Breast epithelium (tissue), 4 donors: ENCODE results near the gene TXNRD1. TPM values are rescaled to one million over a fixed set of nuclear protein-coding genes. Genes with fewer than 3 reads are reported as not detected.

ENCODE experiments used
- DNase-seq, 2 donors: peaks; one replicate each; pipeline ENCODE4 v3.0.0-alpha.2; 2019; ENCODE audit warnings: low spot score in 2 of 2
- H3K27ac ChIP-seq, 2 donors: fragments of 200-600 bp; sonication (generic) in 1 of 2; one replicate each; pipeline ENCODE4 v1.5.1; 2016 to 2019; ENCODE audit warnings: mild to moderate bottlenecking in 1 of 2
- H3K27me3 ChIP-seq, 2 donors: fragments of 200-600 bp; sonication (generic) in 1 of 2; one replicate each; pipeline versions ENCODE4 v1.5.1 to v1.6.0; 2017 to 2019; ENCODE audit warnings: control low read depth in 1 of 2, mild to moderate bottlenecking in 1 of 2
- H3K36me3 ChIP-seq: fragments of 200-600 bp; one replicate; pipeline ENCODE4 v1.5.1; 2019
- H3K4me1 ChIP-seq, 2 donors: fragments of 200-600 bp; sonication (generic); one replicate each; pipeline ENCODE4 v1.5.1; 2016 to 2019; ENCODE audit warnings: control low read depth in 1 of 2
- H3K4me3 ChIP-seq, 3 donors: fragments of 200-600 bp; sonication (generic); 1 replicate in 2 of 3; 2 replicates in 1 of 3; pipeline ENCODE4 v1.5.1; 2016 to 2019; ENCODE audit warnings: mild to moderate bottlenecking in 3 of 3, moderate library complexity in 2 of 3
- H3K9me3 ChIP-seq, 2 donors: fragments of 200-600 bp; sonication (generic) in 1 of 2; one replicate each; pipeline ENCODE4 v1.5.1; 2016 to 2019; ENCODE audit warnings: control low read depth in 1 of 2
- POLR2A ChIP-seq: fragments of 450-650 bp; IDR thresholded peaks from one replicate; pipeline ENCODE4 v1.6.1; 2016; ENCODE audit warnings: antibody characterized with exemption, mild to moderate bottlenecking, moderate library complexity
- POLR2AphosphoS5 ChIP-seq, 3 donors: sonication (generic); formaldehyde crosslinking; IDR thresholded peaks; one replicate each; pipeline ENCODE4 v1.6.1; 2017; ENCODE audit warnings: antibody characterized with exemption in 3 of 3
- intact Hi-C: fragments of 100-400 bp; cut with DNase I; formaldehyde crosslinking; loops from one replicate; pipeline ENCODE4 v1.15.1; 2023; ENCODE audit warnings: low total_unique reads
- total RNA-seq, 3 donors: library from RNA; depleted of rRNA; stranded (reverse); fragments of >200 nt; gene quantifications; one replicate each; pipeline ENCODE4 v1.1.0, GENCODE V29; 2016
- TF ChIP-seq, protein P1 (sequence below), 3 donors: fragments of 450-650 bp; IDR thresholded peaks; one replicate each; pipeline ENCODE4 v1.5.1; 2016 to 2017; ENCODE audit warnings: antibody characterized with exemption in 3 of 3, mild to moderate bottlenecking in 3 of 3, moderate library complexity in 3 of 3

Gene TXNRD1
- total RNA-seq, 3 donors from 2014 or later = 60.2 to 137 (median 103) TPM

DNA sequence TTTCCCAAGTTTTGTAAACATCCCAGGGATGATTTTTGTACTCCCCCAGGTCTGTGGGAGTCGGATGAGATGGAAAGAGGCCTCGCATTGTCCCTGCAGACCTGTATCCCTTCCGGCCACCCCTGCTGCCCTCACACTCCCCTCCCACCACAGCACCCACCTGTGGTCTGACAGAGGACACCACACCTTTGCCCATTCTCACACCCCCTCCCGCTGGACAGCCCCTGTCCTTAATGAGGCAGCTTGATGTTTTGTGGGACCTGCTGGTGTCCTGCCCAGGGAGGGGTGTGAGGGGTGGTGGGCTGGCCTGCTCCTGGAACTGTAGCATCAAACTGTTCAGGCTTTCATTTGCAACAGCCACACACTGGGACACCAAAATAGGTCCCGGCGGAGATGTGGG lies 159.2 kb downstream of the TXNRD1 start:
- intact Hi-C loops = no loop called here
- peaks cover 2 to 4% of the 10 kb centered on the region in 2 donors for H3K9me3 ChIP-seq
- no peak for DNase-seq

DNA sequence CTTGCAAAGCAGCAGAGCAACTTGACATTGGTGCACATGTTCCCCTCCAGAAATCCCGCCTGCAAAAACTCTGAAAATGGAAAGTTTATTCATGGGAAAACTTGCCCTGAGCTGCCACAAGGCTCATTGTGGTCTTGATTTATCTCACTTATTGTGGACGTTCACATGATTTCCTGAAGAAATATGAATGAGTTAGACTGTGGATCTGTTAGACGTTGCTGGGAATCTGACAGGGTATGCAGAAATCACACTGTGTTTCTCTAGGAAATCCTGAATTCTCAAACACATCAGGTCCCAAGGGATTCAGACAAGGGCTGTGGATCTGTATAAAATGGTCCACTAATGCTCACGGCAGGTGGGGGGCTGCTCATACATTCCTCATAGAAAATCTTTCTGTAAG lies 160.2 kb downstream of the TXNRD1 start:
- Histone ChIP-seq H3K4me1 (no peaks in the 10 kb centered on the region), H3K36me3 (no peaks in the 10 kb centered on the region), H3K9me3 (no peaks in the 10 kb centered on the region), H3K4me3 (no peak overlapping the region), H3K27ac (no peak overlapping the region), H3K27me3 (no peaks in the 10 kb centered on the region)
- no peak for DNase-seq
- TF ChIP-seq, protein P1, sequence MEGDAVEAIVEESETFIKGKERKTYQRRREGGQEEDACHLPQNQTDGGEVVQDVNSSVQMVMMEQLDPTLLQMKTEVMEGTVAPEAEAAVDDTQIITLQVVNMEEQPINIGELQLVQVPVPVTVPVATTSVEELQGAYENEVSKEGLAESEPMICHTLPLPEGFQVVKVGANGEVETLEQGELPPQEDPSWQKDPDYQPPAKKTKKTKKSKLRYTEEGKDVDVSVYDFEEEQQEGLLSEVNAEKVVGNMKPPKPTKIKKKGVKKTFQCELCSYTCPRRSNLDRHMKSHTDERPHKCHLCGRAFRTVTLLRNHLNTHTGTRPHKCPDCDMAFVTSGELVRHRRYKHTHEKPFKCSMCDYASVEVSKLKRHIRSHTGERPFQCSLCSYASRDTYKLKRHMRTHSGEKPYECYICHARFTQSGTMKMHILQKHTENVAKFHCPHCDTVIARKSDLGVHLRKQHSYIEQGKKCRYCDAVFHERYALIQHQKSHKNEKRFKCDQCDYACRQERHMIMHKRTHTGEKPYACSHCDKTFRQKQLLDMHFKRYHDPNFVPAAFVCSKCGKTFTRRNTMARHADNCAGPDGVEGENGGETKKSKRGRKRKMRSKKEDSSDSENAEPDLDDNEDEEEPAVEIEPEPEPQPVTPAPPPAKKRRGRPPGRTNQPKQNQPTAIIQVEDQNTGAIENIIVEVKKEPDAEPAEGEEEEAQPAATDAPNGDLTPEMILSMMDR (IDR thresholded peaks at IDR 0.05) = no peak
- TF ChIP-seq POLR2AphosphoS5 (IDR thresholded peaks at IDR 0.05) (no peak), POLR2A (no peak)
- intact Hi-C loops = no loop called here

More for the DNA sequence above, 159.2 kb downstream of the TXNRD1 start:
- Histone ChIP-seq H3K27me3 (no peaks in the 10 kb centered on the region), H3K4me3 (no peak overlapping the region), H3K27ac (no peak overlapping the region), H3K4me1 (no peaks in the 10 kb centered on the region), H3K36me3 (no peaks in the 10 kb centered on the region)
- TF ChIP-seq, protein P1 (IDR thresholded peaks at IDR 0.05) = no peak
- no peak for TF ChIP-seq POLR2AphosphoS5 (IDR thresholded peaks at IDR 0.05)

DNA sequence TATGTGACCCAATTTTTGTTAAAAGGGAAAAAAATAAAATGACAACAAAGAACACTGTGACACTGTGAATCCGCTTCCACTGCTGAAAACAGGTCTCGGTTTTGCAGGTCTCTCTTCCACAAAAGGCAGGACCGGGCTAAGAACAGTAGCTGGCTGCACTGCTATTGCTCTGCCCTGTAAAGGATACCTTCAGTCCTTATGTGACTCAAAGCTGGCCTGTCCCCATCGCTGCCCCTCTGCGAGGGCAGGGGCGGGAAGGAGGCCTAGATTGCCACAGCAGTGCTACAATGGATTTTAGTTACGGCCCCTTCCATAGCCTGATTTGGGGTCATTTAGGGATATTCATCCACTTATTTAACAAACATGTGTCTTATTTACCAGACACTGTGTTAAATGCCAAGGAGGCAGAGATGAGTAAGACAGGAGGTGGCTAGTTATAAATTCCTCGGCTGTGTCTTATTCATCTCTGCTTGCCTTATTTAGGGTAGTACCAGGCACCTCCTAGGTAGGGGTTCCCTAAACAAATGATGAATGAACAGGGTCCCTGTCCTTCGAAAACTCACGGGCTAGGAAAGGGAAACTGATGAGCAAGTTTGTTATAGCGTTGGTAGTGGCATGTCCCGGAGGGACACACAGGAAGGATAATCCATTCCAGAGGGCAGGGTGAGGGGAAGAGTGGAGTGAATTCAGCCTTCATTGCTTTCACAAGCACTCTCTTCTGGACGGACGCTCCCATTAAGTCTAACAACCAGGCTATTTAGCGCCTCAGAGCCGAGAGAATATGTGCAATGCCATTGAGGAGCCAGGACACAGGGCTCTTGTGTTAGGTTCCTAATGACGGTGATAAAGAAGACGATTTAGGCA lies 161.3 kb downstream of the TXNRD1 start:
- no peaks in the 10 kb centered on the region for H3K9me3 ChIP-seq
- H3K4me1 ChIP-seq = no peaks in the 10 kb centered on the region
- H3K27ac ChIP-seq = no peak overlapping the region
- no peaks in the 10 kb centered on the region for H3K36me3 ChIP-seq
- no peaks in the 10 kb centered on the region for H3K27me3 ChIP-seq
- H3K4me3 ChIP-seq = no peak overlapping the region
- intact Hi-C loops = no loop called here
- DNase-seq = no peak
- no peak for TF ChIP-seq POLR2A
- TF ChIP-seq, protein P1 (IDR thresholded peaks at IDR 0.05) = no peak
- no peak for TF ChIP-seq POLR2AphosphoS5 (IDR thresholded peaks at IDR 0.05)

DNA sequence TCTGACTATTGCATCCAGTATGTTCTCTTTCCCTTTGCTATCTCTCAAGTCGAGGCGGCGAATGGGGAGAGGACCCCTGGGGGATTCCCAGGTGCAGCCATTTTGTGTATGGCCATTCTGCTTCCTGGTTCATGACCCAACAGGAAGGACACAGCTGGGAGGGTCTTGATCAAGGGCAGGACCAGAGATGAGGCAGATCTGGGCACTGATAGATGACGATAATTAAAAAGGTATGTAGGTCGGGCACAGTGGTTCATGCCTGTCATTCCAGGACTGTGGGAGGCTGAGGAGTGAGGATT lies 161.9 kb downstream of the TXNRD1 start:
- intact Hi-C loops = no loop called here

DNA sequence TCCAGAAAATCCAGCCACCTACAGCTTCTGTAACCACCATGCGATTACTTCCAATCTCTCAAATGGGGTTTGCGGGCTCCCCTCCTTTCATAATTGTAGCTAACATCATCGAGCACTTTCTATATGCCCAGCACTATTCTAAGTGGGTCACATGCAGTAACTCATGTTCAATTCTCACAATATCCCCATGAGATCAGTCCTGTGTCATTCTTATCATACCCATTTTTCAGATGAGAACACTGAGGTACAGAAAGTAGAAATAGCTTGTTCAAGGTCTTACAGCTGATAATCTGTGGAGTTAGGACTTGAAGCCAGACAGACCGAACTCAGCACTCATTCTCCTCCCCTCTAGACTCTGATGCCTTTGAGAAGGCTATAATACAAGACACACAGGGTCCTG lies 162.8 kb downstream of the TXNRD1 start:
- DNase-seq = no peak
- no peaks in the 10 kb centered on the region for H3K4me1 ChIP-seq
- TF ChIP-seq POLR2AphosphoS5 (IDR thresholded peaks at IDR 0.05) = no peak
- TF ChIP-seq, protein P1 (IDR thresholded peaks at IDR 0.05) = no peak
- TF ChIP-seq POLR2A = no peak
- no peak overlapping the region for H3K4me3 ChIP-seq
- no peaks in the 10 kb centered on the region for H3K36me3 ChIP-seq
- H3K27ac ChIP-seq = no peak overlapping the region
- intact Hi-C loops = no loop called here
- no peaks in the 10 kb centered on the region for H3K9me3 ChIP-seq
- H3K27me3 ChIP-seq = no peaks in the 10 kb centered on the region

More for the DNA sequence above, 161.9 kb downstream of the TXNRD1 start:
- DNase-seq = no peak
- Histone ChIP-seq H3K27ac (no peak overlapping the region), H3K36me3 (no peaks in the 10 kb centered on the region), H3K4me3 (no peak overlapping the region), H3K27me3 (no peaks in the 10 kb centered on the region), H3K4me1 (no peaks in the 10 kb centered on the region), H3K9me3 (no peaks in the 10 kb centered on the region)
- TF ChIP-seq POLR2AphosphoS5 (IDR thresholded peaks at IDR 0.05) (no peak), POLR2A (no peak)
- TF ChIP-seq, protein P1 (IDR thresholded peaks at IDR 0.05) = no peak
